Tibial artery (tissue), 4 donors: ENCODE results near the gene UBE2U.
"Not testable (repeated sequence)": the region's sequence is repeated elsewhere in the genome, so short reads cannot be mapped to it uniquely, and the experiment has no call there.

Experiments
- DNase-seq, 2 donors: peaks; one replicate each; pipeline ENCODE4 v3.0.0-alpha.2; 2019
- H3K27ac ChIP-seq, 2 donors: fragments of 200-600 bp; sonication (generic) in 1 of 2; 1 replicate in 1 of 2; 2 replicates in 1 of 2; pipeline ENCODE4 v1.5.1; 2018 to 2019; ENCODE audit warnings: mild to moderate bottlenecking in 1 of 2
- H3K27me3 ChIP-seq, 2 donors: fragments of 200-600 bp; sonication (generic) in 1 of 2; one replicate each; pipeline versions ENCODE4 v1.5.1 to v1.6.0; 2016 to 2019
- H3K36me3 ChIP-seq, 3 donors: fragments of 200-600 bp; sonication (generic) in 2 of 3; one replicate each; pipeline ENCODE4 v1.5.1; 2016 to 2019; ENCODE audit warnings: mild to moderate bottlenecking in 2 of 3
- H3K4me1 ChIP-seq, 4 donors: fragments of 200-600 bp; sonication (generic) in 2 of 4; 1 replicate in 3 of 4; 2 replicates in 1 of 4; pipeline ENCODE4 v1.5.1; 2016 to 2019
- H3K4me3 ChIP-seq, 2 donors: fragments of 200-600 bp; sonication (generic) in 1 of 2; 1 replicate in 1 of 2; 2 replicates in 1 of 2; pipeline ENCODE4 v1.5.1; 2018 to 2019; ENCODE audit warnings: mild to moderate bottlenecking in 2 of 2
- H3K9me3 ChIP-seq, 3 donors: fragments of 200-600 bp; sonication (generic) in 1 of 3; one replicate each; pipeline ENCODE4 v1.5.1; 2016 to 2019
- CTCF ChIP-seq, 2 experiments: fragments of 200-600 bp in 1 of 2; fragments of 450-650 bp in 1 of 2; IDR thresholded peaks; one replicate each; pipeline ENCODE4 v1.5.1; 2017 to 2019; ENCODE audit warnings: antibody characterized with exemption in 2 of 2, mild to moderate bottlenecking in 1 of 2, moderate library complexity in 1 of 2
- intact Hi-C: fragments of 100-400 bp; cut with DNase I; formaldehyde crosslinking; loops from one replicate; pipeline ENCODE4 v1.15.0; 2023; ENCODE audit warnings: low total_unique reads

The UBE2U gene

GRCh38 chr1:64245495-64245894 lies 42.1 kb downstream of the UBE2U start:
- no peak overlapping the region for H3K27ac ChIP-seq
- no peaks in the 10 kb centered on the region for H3K27me3 ChIP-seq
- no peaks in the 10 kb centered on the region for H3K36me3 ChIP-seq
- TF ChIP-seq CTCF (IDR thresholded peaks at IDR 0.05), result no peak
- no peak for DNase-seq
- intact Hi-C loops, result loop anchor here (2.0 kb wide), 1 partner anchor 571 kb away; no protein-coding TSS in a partner anchor
- no peak overlapping the region for H3K4me3 ChIP-seq
- H3K9me3 ChIP-seq, result no peaks in the 10 kb centered on the region
- peaks cover 0 to 6% (median 0%) of the 10 kb centered on the region in 4 donors for H3K4me1 ChIP-seq

- Histone ChIP-seq H3K4me3 (no peak overlapping the region), H3K27ac (no peak overlapping the region), H3K9me3 (no peaks in the 10 kb centered on the region), H3K4me1 (peaks cover 0 to 6% (median 0%) of the 10 kb centered on the region in 4 donors), H3K27me3 (no peaks in the 10 kb centered on the region), H3K36me3 (no peaks in the 10 kb centered on the region)
- DNase-seq, result no peak
- intact Hi-C loops, result loop anchor here (2.0 kb wide), 1 partner anchor 636 kb away; no protein-coding TSS in a partner anchor
- peak; percentile 79 to 87 for TF ChIP-seq CTCF (IDR thresholded peaks at IDR 0.05)
Observed at GRCh38 chr1:64246294-64246917, 43.0 kb downstream of the UBE2U start.

GRCh38 chr1:64248065-64248464 lies 44.6 kb downstream of the UBE2U start:
- DNase-seq, result no peak
- no peak for TF ChIP-seq CTCF (IDR thresholded peaks at IDR 0.05)
- Histone ChIP-seq H3K27ac (no peak overlapping the region), H3K4me1 (peaks cover 0 to 6% (median 0%) of the 10 kb centered on the region in 4 donors), H3K27me3 (no peaks in the 10 kb centered on the region), H3K4me3 (no peak overlapping the region), H3K9me3 (no peaks in the 10 kb centered on the region), H3K36me3 (no peaks in the 10 kb centered on the region)
- intact Hi-C loops, result no loop called here

GRCh38 chr1:64250472-64250871 lies 47.0 kb downstream of the UBE2U start:
- H3K4me1 ChIP-seq, DNase-seq, H3K36me3 ChIP-seq, H3K4me3 ChIP-seq, H3K27ac ChIP-seq, H3K27me3 ChIP-seq, H3K9me3 ChIP-seq, intact Hi-C loops: not testable (repeated sequence)

- H3K9me3 ChIP-seq, result peaks cover 0 to 8% (median 0%) of the 10 kb centered on the region in 3 donors
- H3K36me3 ChIP-seq, result no peaks in the 10 kb centered on the region
- TF ChIP-seq CTCF (IDR thresholded peaks at IDR 0.05), result no peak
- H3K27me3 ChIP-seq, result no peaks in the 10 kb centered on the region
- H3K4me3 ChIP-seq, result no peak overlapping the region
- no peak overlapping the region for H3K27ac ChIP-seq
- no peaks in the 10 kb centered on the region for H3K4me1 ChIP-seq
- intact Hi-C loops, result no loop called here
- DNase-seq, result no peak
Observed at GRCh38 chr1:64251971-64252370, 48.5 kb downstream of the UBE2U start.

- H3K27ac ChIP-seq, H3K4me1 ChIP-seq, H3K27me3 ChIP-seq, intact Hi-C loops, H3K4me3 ChIP-seq, H3K9me3 ChIP-seq, H3K36me3 ChIP-seq, DNase-seq: not testable (repeated sequence)
Observed at GRCh38 chr1:64257233-64257632, 53.8 kb downstream of the UBE2U start.

- H3K9me3 ChIP-seq, H3K36me3 ChIP-seq, H3K4me3 ChIP-seq, DNase-seq, intact Hi-C loops, H3K4me1 ChIP-seq, H3K27ac ChIP-seq, H3K27me3 ChIP-seq: not testable (repeated sequence)
Observed at GRCh38 chr1:64258444-64258843, 55.0 kb downstream of the UBE2U start.
